ENCODE measurements around the gene MRPS23. TPM values are rescaled to one million over a fixed set of nuclear protein-coding genes. Genes with fewer than 3 reads are reported as not detected.

Gene MRPS23
- polyA plus RNA-seq, 2 of the 4 experiments (the other 2 are of a cell fraction): 110 to 153 TPM

DNA sequence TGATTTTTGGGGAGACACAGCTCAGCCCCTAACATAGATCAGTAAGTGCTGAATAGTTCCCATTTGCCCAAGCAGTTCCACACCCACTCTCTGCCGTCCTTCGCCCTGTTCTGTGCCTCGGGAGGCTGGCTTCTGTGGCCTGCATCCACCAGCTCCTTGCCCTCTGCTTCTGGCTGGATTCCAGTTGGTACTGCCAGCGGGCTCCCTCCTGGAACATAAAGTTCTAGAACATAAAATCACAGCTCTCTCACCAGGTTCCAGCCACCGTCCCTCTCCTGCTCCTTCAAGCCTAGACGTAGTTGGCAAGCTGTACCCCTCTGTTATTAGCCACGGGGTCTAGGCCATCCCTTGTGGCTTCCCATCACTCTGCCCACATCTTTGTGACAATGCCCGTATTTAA lies 3.9 kb upstream of the MRPS23 start:
- no peak for TF ChIP-seq HOXB5 (CRISPR knock-in tag; IDR thresholded peaks at IDR 0.05)
- Histone ChIP-seq H3K4me1 (peaks cover 48% of the 10 kb centered on the region), H3K4me2 (no peak overlapping the region), H3K27ac (peak overlapping the region; percentile 12 to 93; a peak in 3 of 6 replicates), H3K9me3 (no peaks in the 10 kb centered on the region), H3K4me3 (no peak overlapping the region)
- POLR2A ChIA-PET: interaction anchor here (0.6 kb wide), 1 partner anchor 8 kb away, joined by 3 read pairs; no protein-coding TSS in a partner anchor
- DNase-seq (ENCODE audit: low read depth in 1 of 2, low spot score in 1 of 2) (no peak), FAIRE-seq (no peak), ATAC-seq (no peak)
- CTCF ChIA-PET: interaction anchor here (1.0 to 48.7 kb wide), 8 partner anchors 7 to 259 kb away, joined by 3 to 1377 read pairs (median 188); partner anchors contain the start of genes CUEDC1, DYNLL2, SRSF1 and VEZF1
- 85% methylated on average over 8 of the region's 8 CpGs for WGBS (ENCODE audit: missing lambda C conversion rate)

DNA sequence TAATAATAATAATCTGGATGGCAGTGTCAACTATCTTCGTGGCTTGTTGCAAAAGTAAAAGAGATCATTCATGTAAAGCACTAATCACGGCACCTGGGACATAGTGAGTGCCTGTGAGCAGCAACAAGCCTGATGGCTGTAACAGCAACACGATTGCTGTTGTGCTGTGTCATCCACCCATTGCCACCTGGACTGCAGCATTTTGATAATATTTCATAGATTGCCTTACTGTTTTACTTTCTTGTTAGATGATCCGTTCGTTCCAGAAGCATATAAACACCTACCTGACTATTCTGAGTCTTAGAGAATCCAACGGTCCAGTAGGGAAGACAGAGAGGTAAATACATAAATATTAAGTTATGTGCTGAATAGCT lies 3.1 kb upstream of the MRPS23 start:
- ATAC-seq: no peak
- Histone ChIP-seq H3K27ac (peak overlapping the region; percentile 12 to 93; a peak in 3 of 6 replicates), H3K9me3 (no peaks in the 10 kb centered on the region), H3K4me2 (no peak overlapping the region), H3K4me3 (no peak overlapping the region), H3K4me1 (peaks cover 47% of the 10 kb centered on the region)
- CTCF ChIA-PET: interaction anchor here (1.0 to 48.7 kb wide), 8 partner anchors 8 to 260 kb away, joined by 3 to 1377 read pairs (median 188); partner anchors contain the start of genes CUEDC1, DYNLL2, SRSF1 and VEZF1
- no peak for DNase-seq (ENCODE audit: low read depth in 1 of 2, low spot score in 1 of 2)
- TF ChIP-seq GATA3 (IDR thresholded peaks at IDR 0.05; ENCODE audit: borderline replicate concordance): no peak
- TF ChIP-seq PHF8 (IDR thresholded peaks at IDR 0.05; ENCODE audit: borderline replicate concordance, low read depth): no peak
- TF ChIP-seq CHD2 (IDR thresholded peaks at IDR 0.05; ENCODE audit: low read length, partially characterized antibody): no peak
- TF ChIP-seq KDM5A (IDR thresholded peaks at IDR 0.05): no peak
- TF ChIP-seq ZNF302 (CRISPR knock-in tag; IDR thresholded peaks at IDR 0.05): no peak
- WGBS (ENCODE audit: missing lambda C conversion rate): 62% methylated on average over 6 of the region's 6 CpGs
- FAIRE-seq: no peak
- POLR2A ChIA-PET: interaction anchor here (0.6 kb wide), 1 partner anchor 98 kb away, joined by 6 read pairs; no protein-coding TSS in a partner anchor

DNA sequence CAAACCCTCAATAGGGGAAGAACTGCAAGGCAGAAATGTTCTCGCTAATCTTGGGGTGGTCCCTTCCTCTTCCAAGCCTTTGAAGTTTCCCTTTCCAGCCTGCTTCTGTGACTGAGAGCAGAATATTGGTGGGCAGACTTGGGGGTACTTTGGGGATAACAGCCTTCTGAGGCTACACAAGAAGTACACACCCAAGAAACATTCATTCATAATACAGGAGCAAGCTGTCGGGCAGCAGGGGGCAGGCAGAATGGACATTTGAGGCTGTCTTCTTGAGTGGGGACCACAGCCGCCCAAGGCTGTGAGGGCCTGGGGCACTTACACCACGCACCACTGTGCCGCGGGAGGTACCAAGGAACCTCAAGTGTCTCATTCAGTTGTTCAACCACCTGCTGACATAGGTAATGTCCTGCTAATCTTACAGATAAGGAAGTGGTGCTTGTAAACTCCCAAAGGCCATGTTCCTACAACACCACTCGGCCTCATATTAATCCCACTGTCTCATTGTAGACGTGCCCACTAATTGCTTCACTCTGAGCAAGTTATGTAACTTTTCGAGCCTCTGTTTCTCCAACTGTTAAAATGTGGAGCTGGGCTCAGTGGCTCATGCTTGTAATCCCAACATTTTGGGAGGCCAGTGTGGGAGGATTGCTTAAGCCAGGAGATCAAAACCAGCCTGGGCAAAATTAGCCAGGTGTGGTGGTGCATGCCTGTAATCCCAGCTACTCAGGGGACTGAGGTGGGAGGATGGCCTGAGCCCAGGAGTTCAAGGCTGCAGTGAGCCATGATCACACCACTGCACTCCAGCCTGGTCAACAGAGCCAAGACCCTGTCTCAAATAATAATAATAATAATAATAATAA lies 2.5 kb upstream of the MRPS23 start:
- 88% methylated on average over 9 of the region's 9 CpGs for WGBS (ENCODE audit: missing lambda C conversion rate)
- peak overlapping the region; percentile 93; a peak in 5 of 6 replicates for H3K27ac ChIP-seq
- CTCF ChIA-PET: interaction anchor here (1.0 to 48.7 kb wide), 11 partner anchors 8 to 261 kb away, joined by 3 to 1377 read pairs (median 82); partner anchors contain the start of genes CUEDC1, DYNLL2, SRSF1 and VEZF1
- FAIRE-seq (no peak), ATAC-seq (no peak), DNase-seq (ENCODE audit: low read depth in 1 of 2, low spot score in 1 of 2) (no peak)
- H3K4me2 ChIP-seq: peak overlapping the region; percentile 92
- H3K4me3 ChIP-seq: no peak overlapping the region
- POLR2A ChIA-PET: interaction anchor here (0.6 to 3.3 kb wide), 4 partner anchors 8 to 155 kb away, joined by 3 to 35 read pairs (median 18); partner anchors contain the start of gene SRSF1
- H3K9me3 ChIP-seq: no peaks in the 10 kb centered on the region
- H3K4me1 ChIP-seq: peaks cover 44% of the 10 kb centered on the region
- TF ChIP-seq, protein P1, sequence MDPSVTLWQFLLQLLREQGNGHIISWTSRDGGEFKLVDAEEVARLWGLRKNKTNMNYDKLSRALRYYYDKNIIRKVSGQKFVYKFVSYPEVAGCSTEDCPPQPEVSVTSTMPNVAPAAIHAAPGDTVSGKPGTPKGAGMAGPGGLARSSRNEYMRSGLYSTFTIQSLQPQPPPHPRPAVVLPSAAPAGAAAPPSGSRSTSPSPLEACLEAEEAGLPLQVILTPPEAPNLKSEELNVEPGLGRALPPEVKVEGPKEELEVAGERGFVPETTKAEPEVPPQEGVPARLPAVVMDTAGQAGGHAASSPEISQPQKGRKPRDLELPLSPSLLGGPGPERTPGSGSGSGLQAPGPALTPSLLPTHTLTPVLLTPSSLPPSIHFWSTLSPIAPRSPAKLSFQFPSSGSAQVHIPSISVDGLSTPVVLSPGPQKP (IDR thresholded peaks at IDR 0.05; ENCODE audit: low read depth, low read length): no peak
- TF ChIP-seq MYC (IDR thresholded peaks at IDR 0.05; ENCODE audit: borderline replicate concordance, low read length): no peak
- no peak for TF ChIP-seq EHF (CRISPR knock-in tag; IDR thresholded peaks at IDR 0.05)
- no peak for TF ChIP-seq BHLHE40 (IDR thresholded peaks at IDR 0.05; ENCODE audit: low read depth, low read length)
- TF ChIP-seq CEBPB (IDR thresholded peaks at IDR 0.05): no peak
- no peak for TF ChIP-seq PHF8 (IDR thresholded peaks at IDR 0.05; ENCODE audit: borderline replicate concordance, low read depth)
- TF ChIP-seq CBX8 (IDR thresholded peaks at IDR 0.05): no peak
- no peak for TF ChIP-seq ZC3H11A (IDR thresholded peaks at IDR 0.05)
- TF ChIP-seq SMC3 (IDR thresholded peaks at IDR 0.05): no peak
- no peak for TF ChIP-seq JUN (IDR thresholded peaks at IDR 0.05)
- no peak for TF ChIP-seq POLR2A (IDR thresholded peaks at IDR 0.05; ENCODE audit: low read length)
- TF ChIP-seq, protein P2, sequence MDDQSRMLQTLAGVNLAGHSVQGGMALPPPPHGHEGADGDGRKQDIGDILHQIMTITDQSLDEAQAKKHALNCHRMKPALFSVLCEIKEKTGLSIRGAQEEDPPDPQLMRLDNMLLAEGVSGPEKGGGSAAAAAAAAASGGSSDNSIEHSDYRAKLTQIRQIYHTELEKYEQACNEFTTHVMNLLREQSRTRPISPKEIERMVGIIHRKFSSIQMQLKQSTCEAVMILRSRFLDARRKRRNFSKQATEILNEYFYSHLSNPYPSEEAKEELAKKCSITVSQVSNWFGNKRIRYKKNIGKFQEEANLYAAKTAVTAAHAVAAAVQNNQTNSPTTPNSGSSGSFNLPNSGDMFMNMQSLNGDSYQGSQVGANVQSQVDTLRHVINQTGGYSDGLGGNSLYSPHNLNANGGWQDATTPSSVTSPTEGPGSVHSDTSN (IDR thresholded peaks at IDR 0.05): no peak
- TF ChIP-seq MAFK (IDR thresholded peaks at IDR 0.05; ENCODE audit: partially characterized antibody): no peak
- no peak for TF ChIP-seq EP300 (IDR thresholded peaks at IDR 0.05)
- TF ChIP-seq CHD2 (IDR thresholded peaks at IDR 0.05; ENCODE audit: low read length, partially characterized antibody): no peak
- TF ChIP-seq GATA3 (IDR thresholded peaks at IDR 0.05; ENCODE audit: borderline replicate concordance): no peak
- TF ChIP-seq CHD4 (IDR thresholded peaks at IDR 0.05; ENCODE audit: borderline replicate concordance): no peak

Measured in A549 (cell line).